ENCODE results near the gene FRMD4A. TPM values are rescaled to one million over a fixed set of nuclear protein-coding genes. Genes with fewer than 3 reads are reported as not detected.

FRMD4A gene
- total and polyA plus RNA-seq, 2 experiments from 2014 or later = 5.4 to 10.3 TPM

DNA sequence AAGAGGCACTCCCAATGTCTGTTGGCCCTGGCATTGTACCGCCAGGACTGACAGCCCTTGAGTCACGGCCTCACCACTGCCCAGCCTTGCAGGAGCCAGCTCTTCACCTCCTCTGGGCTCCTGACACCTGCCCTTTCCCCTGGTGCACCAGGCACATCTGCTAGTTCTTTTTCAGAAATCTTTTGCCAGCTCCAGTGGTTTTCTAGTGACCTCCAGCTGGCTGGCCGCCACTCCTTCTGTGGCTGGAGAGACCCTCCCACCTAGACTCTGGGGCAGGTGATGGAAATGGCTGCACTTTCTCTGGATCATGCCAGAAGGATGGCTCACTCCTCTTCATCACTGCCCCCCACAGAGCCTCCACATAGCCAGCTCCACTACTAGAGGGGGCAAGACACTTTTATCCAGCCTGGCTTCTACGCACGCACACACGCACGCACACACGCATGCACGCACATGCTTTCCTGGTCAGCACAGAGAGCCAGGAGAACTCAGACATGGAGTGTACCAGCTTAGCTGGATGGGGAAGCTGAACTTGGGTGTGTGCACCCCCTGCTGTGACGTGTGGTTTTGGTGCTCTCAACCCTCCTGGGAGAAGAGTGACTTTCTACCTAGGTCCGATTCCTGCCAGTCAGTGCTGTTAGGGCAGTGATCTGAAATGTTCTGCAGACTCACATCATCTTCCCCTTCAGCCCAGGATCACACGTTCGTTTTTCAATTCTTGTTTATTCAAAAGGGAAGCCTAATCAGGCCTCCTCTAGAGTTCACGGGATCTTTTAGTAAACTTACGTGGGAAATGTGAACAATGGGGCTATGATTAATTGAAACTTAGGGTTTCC is 522.0 kb downstream of the FRMD4A start:
- Histone ChIP-seq H3K9me2 (replicated peaks; ENCODE audit: insufficient read depth) (no peaks in the 10 kb centered on the region), H3K4me2 (peak overlapping the region; percentile 13), H3K9me3 (ENCODE audit: low read depth) (no peaks in the 10 kb centered on the region), H3K27me3 (no peaks in the 10 kb centered on the region), H3K4me3 (no peak overlapping the region), H3K27ac (peak overlapping the region; percentile 37), H4K20me1 (ENCODE audit: insufficient read depth, poor library complexity, severe bottlenecking) (no peaks in the 10 kb centered on the region), H2AFZ (no peak overlapping the region), H3K4me1 (ENCODE audit: insufficient read depth) (peaks cover 13% of the 10 kb centered on the region), H3K36me3 (replicated peaks; ENCODE audit: insufficient read depth, low read depth) (no peaks in the 10 kb centered on the region), H3K79me2 (no peaks in the 10 kb centered on the region)
- TF ChIP-seq EZH2phosphoT487 (IDR thresholded peaks at IDR 0.05; ENCODE audit: low read depth, severe bottlenecking, unreplicated experiment) (no peak), EZH2 (IDR thresholded peaks at IDR 0.05; ENCODE audit: borderline replicate concordance) (no peak)
- TF ChIP-seq, protein P1, sequence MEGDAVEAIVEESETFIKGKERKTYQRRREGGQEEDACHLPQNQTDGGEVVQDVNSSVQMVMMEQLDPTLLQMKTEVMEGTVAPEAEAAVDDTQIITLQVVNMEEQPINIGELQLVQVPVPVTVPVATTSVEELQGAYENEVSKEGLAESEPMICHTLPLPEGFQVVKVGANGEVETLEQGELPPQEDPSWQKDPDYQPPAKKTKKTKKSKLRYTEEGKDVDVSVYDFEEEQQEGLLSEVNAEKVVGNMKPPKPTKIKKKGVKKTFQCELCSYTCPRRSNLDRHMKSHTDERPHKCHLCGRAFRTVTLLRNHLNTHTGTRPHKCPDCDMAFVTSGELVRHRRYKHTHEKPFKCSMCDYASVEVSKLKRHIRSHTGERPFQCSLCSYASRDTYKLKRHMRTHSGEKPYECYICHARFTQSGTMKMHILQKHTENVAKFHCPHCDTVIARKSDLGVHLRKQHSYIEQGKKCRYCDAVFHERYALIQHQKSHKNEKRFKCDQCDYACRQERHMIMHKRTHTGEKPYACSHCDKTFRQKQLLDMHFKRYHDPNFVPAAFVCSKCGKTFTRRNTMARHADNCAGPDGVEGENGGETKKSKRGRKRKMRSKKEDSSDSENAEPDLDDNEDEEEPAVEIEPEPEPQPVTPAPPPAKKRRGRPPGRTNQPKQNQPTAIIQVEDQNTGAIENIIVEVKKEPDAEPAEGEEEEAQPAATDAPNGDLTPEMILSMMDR (IDR thresholded peaks at IDR 0.05; ENCODE audit: poor library complexity) = no peak
- 71% methylated on average over 15 of the region's 15 CpGs for WGBS (ENCODE audit: low lambda C conversion rate, missing lambda C conversion rate)
- DNase-seq (ENCODE audit: low spot score) = no peak

DNA sequence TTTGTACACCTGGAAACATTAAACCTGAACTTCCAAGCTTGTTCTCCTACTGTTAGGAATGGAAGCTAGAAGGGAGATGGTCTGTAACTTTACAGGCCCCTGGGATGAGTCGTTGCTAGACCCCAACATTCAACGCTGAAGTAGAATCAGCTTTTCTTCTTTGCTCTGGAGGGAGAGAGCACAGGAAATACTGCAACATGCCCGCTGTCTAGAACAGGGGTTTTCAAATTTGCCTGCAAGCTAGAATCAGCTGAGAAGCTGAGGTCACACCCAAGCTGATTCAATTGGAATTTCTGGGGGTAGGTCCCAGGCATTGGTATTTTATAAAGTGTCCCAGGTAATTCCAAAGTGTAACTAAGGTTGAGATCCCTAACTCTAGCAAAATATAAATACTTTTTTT is 524.3 kb downstream of the FRMD4A start:
- DNase-seq (ENCODE audit: low spot score) = no peak
- Histone ChIP-seq H3K9me2 (replicated peaks; ENCODE audit: insufficient read depth) (no peaks in the 10 kb centered on the region), H3K4me2 (no peak overlapping the region), H3K27ac (no peak overlapping the region), H3K9me3 (ENCODE audit: low read depth) (no peaks in the 10 kb centered on the region), H3K4me1 (ENCODE audit: insufficient read depth) (peaks cover 13% of the 10 kb centered on the region), H4K20me1 (ENCODE audit: insufficient read depth, poor library complexity, severe bottlenecking) (no peaks in the 10 kb centered on the region), H3K79me2 (no peaks in the 10 kb centered on the region), H3K27me3 (no peaks in the 10 kb centered on the region), H3K4me3 (no peak overlapping the region), H2AFZ (no peak overlapping the region), H3K36me3 (replicated peaks; ENCODE audit: insufficient read depth, low read depth) (no peaks in the 10 kb centered on the region)
- TF ChIP-seq, protein P1 (IDR thresholded peaks at IDR 0.05; ENCODE audit: poor library complexity) = no peak
- no peak for TF ChIP-seq EZH2phosphoT487 (IDR thresholded peaks at IDR 0.05; ENCODE audit: low read depth, severe bottlenecking, unreplicated experiment)
- TF ChIP-seq EZH2 (IDR thresholded peaks at IDR 0.05; ENCODE audit: borderline replicate concordance) = no peak
- 87% methylated on average over 3 of the region's 3 CpGs for WGBS (ENCODE audit: low lambda C conversion rate, missing lambda C conversion rate)

DNA sequence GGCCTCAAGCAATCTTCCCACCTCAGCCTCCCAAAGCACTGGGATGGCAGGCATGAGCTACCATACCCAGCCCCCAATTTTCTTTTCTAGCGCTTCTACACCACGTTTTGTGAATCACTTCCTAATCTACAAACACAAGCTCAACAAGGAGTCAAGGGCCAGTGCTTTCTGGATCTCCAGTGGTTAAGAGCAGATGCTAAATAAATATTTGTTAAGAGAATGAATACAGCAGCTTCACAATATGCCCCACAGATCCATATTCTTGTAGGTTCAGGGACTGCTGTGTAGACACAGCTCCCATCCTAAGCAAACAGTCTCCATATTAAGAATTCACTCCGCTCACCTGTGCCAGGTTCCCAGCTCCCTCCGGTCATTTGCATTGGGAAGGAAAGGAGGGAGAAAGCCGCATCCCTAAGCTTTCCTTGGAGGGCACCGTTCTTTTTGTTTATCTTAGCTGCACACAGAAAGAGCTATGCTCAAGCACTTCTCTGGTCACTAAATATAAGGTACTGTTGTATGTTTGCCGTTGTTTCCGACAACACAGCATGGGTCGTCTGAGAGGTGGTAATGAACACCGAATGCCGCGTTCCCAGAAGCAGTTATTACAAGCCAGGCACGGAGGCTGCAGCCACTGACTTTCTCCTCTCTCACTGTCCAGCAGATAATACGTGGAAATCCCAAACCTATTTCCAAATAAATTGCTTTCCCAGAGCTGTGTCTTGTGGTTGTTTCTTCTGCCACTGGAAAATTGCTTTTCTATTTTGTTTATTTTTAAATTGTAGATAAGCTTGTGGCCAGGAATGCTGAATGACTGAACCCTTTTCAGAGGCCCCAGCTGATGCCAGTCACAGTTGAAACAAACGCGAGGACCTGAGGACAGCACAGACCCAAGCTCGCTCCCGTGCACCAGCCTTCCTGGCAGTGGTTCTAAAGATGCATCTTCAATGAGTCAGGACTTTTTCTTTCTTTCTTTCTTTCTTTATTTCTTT is 526.9 kb downstream of the FRMD4A start:
- Histone ChIP-seq H4K20me1 (ENCODE audit: insufficient read depth, poor library complexity, severe bottlenecking) (no peaks in the 10 kb centered on the region), H3K4me3 (no peak overlapping the region), H3K36me3 (replicated peaks; ENCODE audit: insufficient read depth, low read depth) (no peaks in the 10 kb centered on the region), H3K4me2 (no peak overlapping the region), H3K27me3 (no peaks in the 10 kb centered on the region), H3K9me2 (replicated peaks; ENCODE audit: insufficient read depth) (no peaks in the 10 kb centered on the region), H3K27ac (no peak overlapping the region), H2AFZ (no peak overlapping the region), H3K79me2 (no peaks in the 10 kb centered on the region), H3K9me3 (ENCODE audit: low read depth) (no peaks in the 10 kb centered on the region), H3K4me1 (ENCODE audit: insufficient read depth) (peaks cover 1% of the 10 kb centered on the region)
- no peak for DNase-seq (ENCODE audit: low spot score)
- WGBS (ENCODE audit: low lambda C conversion rate, missing lambda C conversion rate) = 63% methylated on average over 18 of the region's 18 CpGs
- no peak for TF ChIP-seq EZH2phosphoT487 (IDR thresholded peaks at IDR 0.05; ENCODE audit: low read depth, severe bottlenecking, unreplicated experiment)
- TF ChIP-seq, protein P1 (IDR thresholded peaks at IDR 0.05; ENCODE audit: poor library complexity) = no peak

All from hepatocyte (in vitro differentiated cells).